WTC11 (cell line): ENCODE data around the gene FIGNL2. TPM values are rescaled to one million over a fixed set of nuclear protein-coding genes. Genes with fewer than 3 reads are reported as not detected.

ENCODE experiments used
- ATAC-seq: fragments of 200-7000 bp; cut with Tn5 transposase; 2 replicates; pipeline ENCODE4 v1.10.0; 2021; ENCODE audit warnings: mild to moderate bottlenecking, moderate library complexity
- CTCF ChIA-PET: fragments of 300-600 bp; sonication (Branson Sonifier 250); formaldehyde crosslinking; loops from one replicate; lab custom pipeline; 2021; ENCODE audit warnings: antibody characterized with exemption; lab: Charles Lee
- POLR2A ChIA-PET: fragments of 350-600 bp; sonication (Branson Sonifier 250); formaldehyde crosslinking; loops from one replicate; lab custom pipeline; 2021; ENCODE audit warnings: antibody characterized with exemption; lab: Charles Lee
- DNase-seq: peaks from one replicate; pipeline ENCODE4 v3.0.0; 2021; ENCODE audit warnings: low spot score
- H3K27ac Mint-ChIP-seq: 2 replicates; pipeline ENCODE4 v1.8.0; 2021; ENCODE audit warnings: mixed read lengths
- H3K27me3 Mint-ChIP-seq: 2 replicates; pipeline ENCODE4 v1.8.0; 2021; ENCODE audit warnings: low read depth, mild to moderate bottlenecking, moderate library complexity, mixed read lengths
- H3K36me3 Mint-ChIP-seq: 2 replicates; pipeline ENCODE4 v1.8.0; 2021; ENCODE audit warnings: mixed read lengths
- H3K4me1 Mint-ChIP-seq: 2 replicates; pipeline ENCODE4 v1.8.0; 2022; ENCODE audit warnings: mixed read lengths
- H3K4me3 Mint-ChIP-seq: 2 replicates; pipeline ENCODE4 v1.8.0; 2021; ENCODE audit warnings: mild to moderate bottlenecking, moderate library complexity, mixed read lengths
- H3K9me3 Mint-ChIP-seq: 2 replicates; pipeline ENCODE4 v1.8.0; 2021; ENCODE audit warnings: mixed read lengths
- EMX1 ChIP-seq: fragments of 250-450 bp; sonication (Bioruptor Pico); IDR thresholded peaks from 2 replicates; pipeline ENCODE4 v1.8.0; 2021; ENCODE audit warnings: mild to moderate bottlenecking
- ESRRA ChIP-seq: sonication (generic); formaldehyde crosslinking; IDR thresholded peaks from 2 replicates; pipeline ENCODE4 v1.8.1; 2022; ENCODE audit warnings: mild to moderate bottlenecking, missing genetic modification reagents, borderline replicate concordance
- FOXK1 ChIP-seq: sonication (generic); formaldehyde crosslinking; IDR thresholded peaks from 2 replicates; pipeline ENCODE4 v1.8.0; 2022; ENCODE audit warnings: mild to moderate bottlenecking, moderate library complexity, missing genetic modification reagents
- FOXP1 ChIP-seq: sonication (generic); formaldehyde crosslinking; IDR thresholded peaks from 2 replicates; pipeline ENCODE4 v1.8.0; 2022; ENCODE audit warnings: missing genetic modification reagents, mild to moderate bottlenecking, moderate library complexity, borderline replicate concordance
- GTF2I ChIP-seq: fragments of 250-450 bp; sonication (Bioruptor Pico); conservative IDR thresholded peaks from 2 replicates; pipeline ENCODE4 v1.4.0; 2021; ENCODE audit warnings: mild to moderate bottlenecking
- SP1 ChIP-seq: sonication (generic); formaldehyde crosslinking; conservative IDR thresholded peaks from 2 replicates; pipeline ENCODE4 v1.8.1; 2022; ENCODE audit warnings: missing genetic modification reagents
- TCF7 ChIP-seq: sonication (generic); formaldehyde crosslinking; IDR thresholded peaks from 2 replicates; pipeline ENCODE4 v1.8.0; 2022; ENCODE audit warnings: mild to moderate bottlenecking, low read depth, missing genetic modification reagents, moderate library complexity
- TEAD1 ChIP-seq: sonication (generic); formaldehyde crosslinking; IDR thresholded peaks from 2 replicates; pipeline ENCODE4 v1.8.0; 2022; ENCODE audit warnings: mild to moderate bottlenecking, missing genetic modification reagents
- ZNF317 ChIP-seq: sonication (generic); formaldehyde crosslinking; IDR thresholded peaks from 2 replicates; pipeline ENCODE4 v1.8.1; 2023; ENCODE audit warnings: low read depth, mild to moderate bottlenecking, moderate library complexity, missing genetic modification reagents, borderline replicate concordance
- ZNF423 ChIP-seq: fragments of 250-450 bp; sonication (Bioruptor Pico); IDR thresholded peaks from 2 replicates; pipeline ENCODE4 v2.1.2; 2022; ENCODE audit warnings: mild to moderate bottlenecking, moderate library complexity
- total RNA-seq: library from RNA; stranded (reverse); gene quantifications from 3 replicates; pipeline ENCODE4 v1.2.3, GENCODE V29; 2021
- TF ChIP-seq, protein P1 (sequence below): sonication (generic); formaldehyde crosslinking; IDR thresholded peaks from 2 replicates; pipeline ENCODE4 v1.8.0; 2023; ENCODE audit warnings: missing genetic modification reagents, mild to moderate bottlenecking, borderline replicate concordance
- TF ChIP-seq, protein P2 (sequence below): sonication (generic); formaldehyde crosslinking; IDR thresholded peaks from 2 replicates; pipeline ENCODE4 v1.8.0; 2022; ENCODE audit warnings: mild to moderate bottlenecking, missing genetic modification reagents
- TF ChIP-seq, protein P3 (sequence below): sonication (generic); formaldehyde crosslinking; IDR thresholded peaks from 2 replicates; pipeline ENCODE4 v1.8.1; 2023; ENCODE audit warnings: mild to moderate bottlenecking, missing genetic modification reagents
- TF ChIP-seq, protein P4 (sequence below): sonication (generic); formaldehyde crosslinking; IDR thresholded peaks from 2 replicates; pipeline ENCODE4 v1.8.1; 2023; ENCODE audit warnings: mild to moderate bottlenecking, missing genetic modification reagents, borderline replicate concordance
- TF ChIP-seq, protein P5 (sequence below): sonication (generic); formaldehyde crosslinking; IDR thresholded peaks from 2 replicates; pipeline ENCODE4 v1.8.1; 2023; ENCODE audit warnings: mild to moderate bottlenecking, missing genetic modification reagents

The FIGNL2 gene
- total RNA-seq, 1 experiment from 2014 or later, result 9.9 TPM

DNA sequence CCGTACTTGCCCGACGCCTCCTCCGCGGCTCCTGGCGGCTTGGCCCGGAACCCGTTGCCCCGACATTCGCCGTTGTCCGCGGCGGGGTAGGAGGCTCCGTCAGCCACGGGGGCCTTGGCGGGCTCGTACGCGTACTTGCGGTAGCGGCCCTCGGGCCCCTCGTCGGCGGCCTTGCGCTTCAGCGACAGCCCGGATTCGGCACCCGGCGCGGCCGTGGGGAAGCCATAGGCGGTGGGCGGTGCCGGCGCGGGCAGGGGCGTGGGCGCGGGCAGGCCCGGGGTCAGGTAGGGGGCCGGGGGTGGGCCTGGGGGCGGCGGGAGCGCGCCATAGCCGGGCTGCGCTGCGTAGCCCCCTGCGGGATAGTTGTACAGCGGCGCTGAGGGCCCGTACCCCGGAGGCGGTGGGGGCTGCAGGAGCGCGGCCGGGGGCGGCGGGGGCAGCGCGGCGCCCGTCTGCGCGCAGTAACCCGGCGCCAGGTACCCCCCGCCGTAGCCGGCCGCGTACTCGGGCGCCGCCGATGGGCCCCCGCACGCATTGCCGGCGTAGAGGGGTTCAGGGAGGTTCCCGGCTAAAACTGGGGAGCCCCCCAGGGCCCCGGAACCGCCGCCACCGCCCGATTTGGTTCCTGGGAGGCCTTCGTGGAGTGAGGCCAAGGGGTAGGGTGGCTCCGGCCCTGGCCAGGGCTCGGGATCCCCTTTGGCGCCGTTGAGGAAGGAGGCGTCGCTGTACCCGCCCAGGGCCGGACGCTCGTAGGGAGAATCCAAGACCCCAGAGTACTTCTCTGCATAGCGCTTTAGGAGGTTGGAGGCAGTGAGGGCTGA, 26.9 kb downstream of the FIGNL2 start:
- Mint-ChIP-seq H3K27me3 (peaks cover 43% of the 10 kb centered on the region), H3K9me3 (no peaks in the 10 kb centered on the region), H3K36me3 (no peaks in the 10 kb centered on the region), H3K4me1 (peaks cover 24% of the 10 kb centered on the region), H3K4me3 (peak overlapping the region; percentile 61), H3K27ac (no peak overlapping the region)
- TF ChIP-seq, protein P1, sequence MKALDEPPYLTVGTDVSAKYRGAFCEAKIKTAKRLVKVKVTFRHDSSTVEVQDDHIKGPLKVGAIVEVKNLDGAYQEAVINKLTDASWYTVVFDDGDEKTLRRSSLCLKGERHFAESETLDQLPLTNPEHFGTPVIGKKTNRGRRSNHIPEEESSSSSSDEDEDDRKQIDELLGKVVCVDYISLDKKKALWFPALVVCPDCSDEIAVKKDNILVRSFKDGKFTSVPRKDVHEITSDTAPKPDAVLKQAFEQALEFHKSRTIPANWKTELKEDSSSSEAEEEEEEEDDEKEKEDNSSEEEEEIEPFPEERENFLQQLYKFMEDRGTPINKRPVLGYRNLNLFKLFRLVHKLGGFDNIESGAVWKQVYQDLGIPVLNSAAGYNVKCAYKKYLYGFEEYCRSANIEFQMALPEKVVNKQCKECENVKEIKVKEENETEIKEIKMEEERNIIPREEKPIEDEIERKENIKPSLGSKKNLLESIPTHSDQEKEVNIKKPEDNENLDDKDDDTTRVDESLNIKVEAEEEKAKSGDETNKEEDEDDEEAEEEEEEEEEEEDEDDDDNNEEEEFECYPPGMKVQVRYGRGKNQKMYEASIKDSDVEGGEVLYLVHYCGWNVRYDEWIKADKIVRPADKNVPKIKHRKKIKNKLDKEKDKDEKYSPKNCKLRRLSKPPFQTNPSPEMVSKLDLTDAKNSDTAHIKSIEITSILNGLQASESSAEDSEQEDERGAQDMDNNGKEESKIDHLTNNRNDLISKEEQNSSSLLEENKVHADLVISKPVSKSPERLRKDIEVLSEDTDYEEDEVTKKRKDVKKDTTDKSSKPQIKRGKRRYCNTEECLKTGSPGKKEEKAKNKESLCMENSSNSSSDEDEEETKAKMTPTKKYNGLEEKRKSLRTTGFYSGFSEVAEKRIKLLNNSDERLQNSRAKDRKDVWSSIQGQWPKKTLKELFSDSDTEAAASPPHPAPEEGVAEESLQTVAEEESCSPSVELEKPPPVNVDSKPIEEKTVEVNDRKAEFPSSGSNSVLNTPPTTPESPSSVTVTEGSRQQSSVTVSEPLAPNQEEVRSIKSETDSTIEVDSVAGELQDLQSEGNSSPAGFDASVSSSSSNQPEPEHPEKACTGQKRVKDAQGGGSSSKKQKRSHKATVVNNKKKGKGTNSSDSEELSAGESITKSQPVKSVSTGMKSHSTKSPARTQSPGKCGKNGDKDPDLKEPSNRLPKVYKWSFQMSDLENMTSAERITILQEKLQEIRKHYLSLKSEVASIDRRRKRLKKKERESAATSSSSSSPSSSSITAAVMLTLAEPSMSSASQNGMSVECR (CRISPR knock-in tag), result peak; percentile 18; the same call in 1 of the 2 replicates
- TF ChIP-seq SP1 (CRISPR knock-in tag), result peak; percentile 15; the same call in 1 of the 2 replicates
- TF ChIP-seq GTF2I, result no peak
- TF ChIP-seq, protein P2, sequence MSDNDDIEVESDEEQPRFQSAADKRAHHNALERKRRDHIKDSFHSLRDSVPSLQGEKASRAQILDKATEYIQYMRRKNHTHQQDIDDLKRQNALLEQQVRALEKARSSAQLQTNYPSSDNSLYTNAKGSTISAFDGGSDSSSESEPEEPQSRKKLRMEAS, result peak; percentile 41; the same call in 1 of the 2 replicates
- ATAC-seq, result peak; percentile 14
- POLR2A ChIA-PET, result interaction anchor here (1.1 to 1.3 kb wide), 3 partner anchors 35 to 51 kb away, joined by 3 to 5 read pairs (median 4); no protein-coding TSS in a partner anchor
- peak; percentile 55 for DNase-seq
- CTCF ChIA-PET, result interaction anchor here (0.7 to 10.7 kb wide), 20 partner anchors 9 to 450 kb away, joined by 3 to 164 read pairs (median 6); partner anchors contain the start of genes ANKRD33, FIGNL2 and SLC4A8

DNA sequence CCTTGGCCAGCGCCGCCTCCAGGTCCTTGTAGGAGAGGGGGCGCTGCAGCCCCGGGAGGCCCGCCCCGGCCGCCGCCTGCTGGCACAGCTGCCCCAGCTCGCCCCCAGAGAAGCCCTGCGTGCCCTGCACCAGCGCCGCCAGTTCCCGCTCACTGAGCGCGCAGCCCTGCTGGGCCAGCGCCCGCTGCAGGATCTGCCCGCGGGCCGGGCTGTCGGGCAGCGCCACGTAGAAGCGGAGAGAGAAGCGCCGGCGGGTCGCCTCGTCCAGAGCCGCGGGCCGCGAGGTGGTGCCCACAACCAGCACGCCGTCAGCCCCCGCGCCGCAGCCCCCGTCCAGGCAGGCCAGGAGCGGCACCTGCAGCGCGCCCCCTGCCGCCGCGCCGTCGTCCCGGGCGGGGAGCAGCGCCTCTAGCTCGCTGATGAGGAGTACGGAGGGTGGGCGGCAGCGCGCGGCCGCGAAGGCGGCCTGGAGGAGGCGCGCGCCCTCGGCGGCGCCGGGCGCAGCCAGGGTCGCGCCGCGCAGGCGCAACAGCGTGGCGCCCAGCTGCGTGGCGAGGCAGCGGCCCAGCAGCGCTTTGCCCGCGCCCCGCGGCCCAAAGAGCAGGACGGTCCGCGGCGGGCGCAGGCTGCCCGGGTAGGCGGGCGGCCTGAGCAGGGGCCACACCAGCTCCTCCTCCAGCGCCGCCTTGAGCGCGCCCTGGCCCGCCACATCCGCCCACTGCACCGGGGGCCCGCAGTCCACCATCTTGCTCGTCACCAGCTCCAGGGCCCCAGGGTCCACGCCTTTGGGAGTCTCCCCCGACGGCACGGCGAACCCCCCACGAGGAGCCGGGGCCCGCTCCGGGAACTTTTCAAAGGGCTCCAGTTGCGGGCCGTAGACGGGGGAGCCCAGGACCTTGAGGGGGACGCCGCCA, 27.7 kb downstream of the FIGNL2 start:
- Mint-ChIP-seq H3K27ac (no peak overlapping the region), H3K36me3 (no peaks in the 10 kb centered on the region), H3K4me1 (peaks cover 24% of the 10 kb centered on the region), H3K4me3 (peak overlapping the region; percentile 58), H3K9me3 (no peaks in the 10 kb centered on the region), H3K27me3 (peaks cover 52% of the 10 kb centered on the region)
- peak; percentile 52 for ATAC-seq
- CTCF ChIA-PET, result interaction anchor here (0.6 to 10.7 kb wide), 33 partner anchors 8 to 1811 kb away, joined by 3 to 164 read pairs (median 5); partner anchors contain the start of genes ACVRL1, ANKRD33, FIGNL2 and GALNT6
- DNase-seq, result peak; percentile 84
- POLR2A ChIA-PET, result interaction anchor here (0.5 to 1.3 kb wide), 5 partner anchors 14 to 52 kb away, joined by 3 to 5 read pairs (median 4); no protein-coding TSS in a partner anchor
- TF ChIP-seq EMX1 (CRISPR knock-in tag), result 0 out of 2 replicates have a peak, but pooled peaks have one; percentile 69
- TF ChIP-seq ZNF317 (CRISPR knock-in tag), result no peak
- TF ChIP-seq TEAD1 (CRISPR knock-in tag), result peak; percentile 74
- 0 out of 2 replicates have a peak, but pooled peaks have one; percentile 58 for TF ChIP-seq ESRRA
- TF ChIP-seq SP1 (CRISPR knock-in tag), result peak; percentile 48
- no peak for TF ChIP-seq TCF7 (CRISPR knock-in tag)
- TF ChIP-seq FOXK1, result peak; percentile 69; the same call in 1 of the 2 replicates
- TF ChIP-seq, protein P3, sequence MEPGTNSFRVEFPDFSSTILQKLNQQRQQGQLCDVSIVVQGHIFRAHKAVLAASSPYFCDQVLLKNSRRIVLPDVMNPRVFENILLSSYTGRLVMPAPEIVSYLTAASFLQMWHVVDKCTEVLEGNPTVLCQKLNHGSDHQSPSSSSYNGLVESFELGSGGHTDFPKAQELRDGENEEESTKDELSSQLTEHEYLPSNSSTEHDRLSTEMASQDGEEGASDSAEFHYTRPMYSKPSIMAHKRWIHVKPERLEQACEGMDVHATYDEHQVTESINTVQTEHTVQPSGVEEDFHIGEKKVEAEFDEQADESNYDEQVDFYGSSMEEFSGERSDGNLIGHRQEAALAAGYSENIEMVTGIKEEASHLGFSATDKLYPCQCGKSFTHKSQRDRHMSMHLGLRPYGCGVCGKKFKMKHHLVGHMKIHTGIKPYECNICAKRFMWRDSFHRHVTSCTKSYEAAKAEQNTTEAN (CRISPR knock-in tag), result 0 out of 2 replicates have a peak, but pooled peaks have one; percentile 14
- TF ChIP-seq, protein P4, sequence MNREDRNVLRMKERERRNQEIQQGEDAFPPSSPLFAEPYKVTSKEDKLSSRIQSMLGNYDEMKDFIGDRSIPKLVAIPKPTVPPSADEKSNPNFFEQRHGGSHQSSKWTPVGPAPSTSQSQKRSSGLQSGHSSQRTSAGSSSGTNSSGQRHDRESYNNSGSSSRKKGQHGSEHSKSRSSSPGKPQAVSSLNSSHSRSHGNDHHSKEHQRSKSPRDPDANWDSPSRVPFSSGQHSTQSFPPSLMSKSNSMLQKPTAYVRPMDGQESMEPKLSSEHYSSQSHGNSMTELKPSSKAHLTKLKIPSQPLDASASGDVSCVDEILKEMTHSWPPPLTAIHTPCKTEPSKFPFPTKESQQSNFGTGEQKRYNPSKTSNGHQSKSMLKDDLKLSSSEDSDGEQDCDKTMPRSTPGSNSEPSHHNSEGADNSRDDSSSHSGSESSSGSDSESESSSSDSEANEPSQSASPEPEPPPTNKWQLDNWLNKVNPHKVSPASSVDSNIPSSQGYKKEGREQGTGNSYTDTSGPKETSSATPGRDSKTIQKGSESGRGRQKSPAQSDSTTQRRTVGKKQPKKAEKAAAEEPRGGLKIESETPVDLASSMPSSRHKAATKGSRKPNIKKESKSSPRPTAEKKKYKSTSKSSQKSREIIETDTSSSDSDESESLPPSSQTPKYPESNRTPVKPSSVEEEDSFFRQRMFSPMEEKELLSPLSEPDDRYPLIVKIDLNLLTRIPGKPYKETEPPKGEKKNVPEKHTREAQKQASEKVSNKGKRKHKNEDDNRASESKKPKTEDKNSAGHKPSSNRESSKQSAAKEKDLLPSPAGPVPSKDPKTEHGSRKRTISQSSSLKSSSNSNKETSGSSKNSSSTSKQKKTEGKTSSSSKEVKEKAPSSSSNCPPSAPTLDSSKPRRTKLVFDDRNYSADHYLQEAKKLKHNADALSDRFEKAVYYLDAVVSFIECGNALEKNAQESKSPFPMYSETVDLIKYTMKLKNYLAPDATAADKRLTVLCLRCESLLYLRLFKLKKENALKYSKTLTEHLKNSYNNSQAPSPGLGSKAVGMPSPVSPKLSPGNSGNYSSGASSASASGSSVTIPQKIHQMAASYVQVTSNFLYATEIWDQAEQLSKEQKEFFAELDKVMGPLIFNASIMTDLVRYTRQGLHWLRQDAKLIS (CRISPR knock-in tag), result no peak
- TF ChIP-seq FOXP1 (CRISPR knock-in tag), result peak; percentile 57; the same call in 1 of the 2 replicates
- peak; percentile 98 for TF ChIP-seq ZNF423 (CRISPR knock-in tag)
- TF ChIP-seq, protein P5, sequence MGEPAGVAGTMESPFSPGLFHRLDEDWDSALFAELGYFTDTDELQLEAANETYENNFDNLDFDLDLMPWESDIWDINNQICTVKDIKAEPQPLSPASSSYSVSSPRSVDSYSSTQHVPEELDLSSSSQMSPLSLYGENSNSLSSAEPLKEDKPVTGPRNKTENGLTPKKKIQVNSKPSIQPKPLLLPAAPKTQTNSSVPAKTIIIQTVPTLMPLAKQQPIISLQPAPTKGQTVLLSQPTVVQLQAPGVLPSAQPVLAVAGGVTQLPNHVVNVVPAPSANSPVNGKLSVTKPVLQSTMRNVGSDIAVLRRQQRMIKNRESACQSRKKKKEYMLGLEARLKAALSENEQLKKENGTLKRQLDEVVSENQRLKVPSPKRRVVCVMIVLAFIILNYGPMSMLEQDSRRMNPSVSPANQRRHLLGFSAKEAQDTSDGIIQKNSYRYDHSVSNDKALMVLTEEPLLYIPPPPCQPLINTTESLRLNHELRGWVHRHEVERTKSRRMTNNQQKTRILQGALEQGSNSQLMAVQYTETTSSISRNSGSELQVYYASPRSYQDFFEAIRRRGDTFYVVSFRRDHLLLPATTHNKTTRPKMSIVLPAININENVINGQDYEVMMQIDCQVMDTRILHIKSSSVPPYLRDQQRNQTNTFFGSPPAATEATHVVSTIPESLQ (CRISPR knock-in tag), result no peak
